Measurements from ENCODE around the gene LTB.

Gene LTB

DNA sequence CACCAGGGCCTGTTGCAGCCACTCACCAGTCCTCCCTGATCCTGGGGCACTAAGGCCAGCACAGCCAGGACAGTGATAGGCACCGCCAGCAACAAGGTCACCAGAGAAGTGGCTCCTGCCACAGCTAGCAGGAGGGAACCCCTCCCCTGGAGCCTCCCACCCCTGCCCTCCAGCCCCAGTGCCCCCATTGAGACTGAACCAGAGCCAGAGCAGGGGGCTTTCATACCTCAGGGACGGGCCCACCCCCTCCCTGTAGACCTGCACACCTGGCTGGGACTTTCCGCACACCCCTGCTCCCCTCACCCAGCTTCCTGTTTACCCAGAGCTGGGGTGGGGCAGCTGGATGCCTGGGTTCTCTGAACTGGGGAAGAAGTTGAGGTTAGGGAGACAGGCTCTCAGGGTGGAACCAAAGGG lies at the start of gene LTB:
TSS of gene LTB (minus strand) at position 195 of the 414 bp plus-strand sequence. CDS start at position 188, 7 bp downstream.
- no peak for DNase-seq (ENCODE audit: low read depth)

GRCh38 chr6:31631681-31632278 lies 49.6 kb upstream of the LTB start:
- DNase-seq (ENCODE audit: low read depth), result no peak

- DNase-seq (ENCODE audit: low read depth), result no peak
These were observed 49.0 kb upstream of the LTB start for GRCh38 chr6:31631209-31631608.

DNA sequence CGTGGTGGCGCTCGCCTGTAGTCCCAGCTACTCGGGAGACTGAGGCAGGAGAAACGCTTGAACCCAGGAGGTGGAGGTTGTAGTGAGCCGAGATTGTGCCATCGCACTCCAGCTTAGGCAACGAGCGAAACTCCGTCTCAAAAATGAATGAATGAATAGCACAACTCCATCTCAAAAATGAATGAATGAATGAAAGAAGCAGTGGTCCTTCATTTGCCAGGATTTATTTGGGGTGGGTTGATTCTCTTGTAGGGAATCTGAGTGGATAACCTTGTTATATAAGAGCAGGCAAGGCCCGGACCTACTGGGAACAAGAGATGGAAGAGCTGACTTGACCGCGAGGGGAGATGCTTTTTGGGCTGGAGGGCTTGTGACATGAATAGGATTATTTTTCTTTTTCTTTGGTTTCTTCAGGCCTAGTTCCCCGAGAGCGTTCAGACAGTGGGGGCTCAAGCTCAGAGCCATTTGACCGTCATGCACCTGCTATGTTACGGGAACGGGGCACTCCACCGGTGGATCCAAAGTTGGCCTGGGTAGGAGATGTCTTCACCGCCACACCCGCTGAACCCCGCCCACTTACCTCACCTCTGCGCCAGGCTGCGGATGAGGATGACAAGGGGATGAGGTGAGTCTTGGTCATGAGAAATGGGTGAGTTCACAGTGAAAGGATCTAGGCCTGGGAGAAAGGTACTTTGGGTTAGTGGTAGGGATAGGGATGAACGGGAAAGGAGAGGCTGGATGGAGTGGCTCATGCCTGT lies 48.1 kb upstream of the LTB start:
- no peak for DNase-seq (ENCODE audit: low read depth)

DNA sequence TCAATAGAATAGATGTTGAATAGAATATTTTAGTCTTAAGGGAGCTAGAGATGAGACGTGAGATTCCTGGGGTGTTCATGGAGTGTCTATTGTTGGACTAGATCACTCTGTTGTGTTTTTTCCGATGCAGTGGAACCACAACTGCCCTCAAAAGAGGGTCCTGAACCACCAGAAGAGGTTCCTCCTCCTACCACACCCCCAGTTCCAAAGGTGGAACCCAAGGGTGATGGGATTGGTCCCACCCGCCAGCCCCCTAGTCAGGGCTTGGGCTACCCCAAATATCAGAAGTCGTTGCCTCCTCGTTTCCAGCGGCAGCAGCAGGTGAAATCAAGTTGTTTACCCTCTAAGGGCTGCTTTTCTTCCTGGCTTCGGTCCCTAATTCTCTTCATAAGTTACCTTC lies 46.8 kb upstream of the LTB start:
- DNase-seq (ENCODE audit: low read depth), result no peak

DNA sequence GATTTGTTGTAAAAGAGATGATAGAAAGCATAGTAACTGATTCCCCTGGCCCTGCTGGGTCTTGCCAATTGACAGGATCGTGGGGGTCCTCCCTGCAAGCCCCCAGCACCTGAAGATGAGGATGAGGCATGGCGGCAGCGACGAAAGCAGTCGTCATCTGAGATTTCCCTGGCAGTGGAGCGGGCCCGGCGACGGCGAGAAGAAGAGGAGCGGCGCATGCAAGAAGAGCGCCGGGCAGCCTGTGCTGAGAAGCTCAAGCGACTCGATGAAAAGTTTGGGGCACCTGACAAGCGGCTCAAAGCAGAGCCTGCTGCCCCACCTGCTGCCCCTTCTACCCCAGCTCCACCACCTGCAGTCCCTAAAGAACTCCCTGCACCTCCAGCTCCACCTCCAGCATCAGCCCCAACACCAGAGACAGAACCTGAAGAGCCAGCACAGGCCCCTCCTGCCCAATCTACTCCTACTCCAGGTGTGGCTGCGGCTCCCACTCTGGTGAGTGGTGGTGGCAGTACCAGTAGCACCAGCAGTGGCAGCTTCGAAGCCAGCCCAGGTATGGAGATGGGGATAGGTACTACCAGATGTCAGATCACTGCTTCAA lies 45.6 kb upstream of the LTB start:
- DNase-seq (ENCODE audit: low read depth), result no peak

GRCh38 chr6:31626952-31627351 lies 44.7 kb upstream of the LTB start:
- DNase-seq (ENCODE audit: low read depth), result no peak

DNA sequence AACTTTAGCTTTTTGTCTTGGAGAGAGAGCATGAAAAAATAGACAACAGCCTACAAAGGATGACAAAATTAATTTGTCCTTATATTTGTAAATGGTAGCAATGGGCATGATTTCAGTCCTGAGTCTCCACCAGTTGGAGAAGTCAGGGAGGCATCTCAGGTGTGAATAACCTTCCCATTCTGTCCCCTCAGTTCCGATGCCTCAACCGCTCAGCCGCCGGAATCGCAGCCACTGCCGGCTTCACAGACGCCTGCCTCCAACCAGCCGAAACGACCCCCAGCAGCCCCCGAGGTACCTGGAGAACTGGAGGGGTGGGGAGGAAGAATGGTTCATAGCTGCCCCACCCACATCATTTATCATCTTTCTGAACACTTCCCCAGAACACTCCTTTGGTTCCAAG lies 41.8 kb upstream of the LTB start:
- DNase-seq (ENCODE audit: low read depth), result no peak

- no peak for DNase-seq (ENCODE audit: low read depth)
These were observed 40.5 kb upstream of the LTB start for GRCh38 chr6:31622684-31623091.

- DNase-seq (ENCODE audit: low read depth), result no peak
These were observed 39.8 kb upstream of the LTB start for GRCh38 chr6:31621991-31622390.

GRCh38 chr6:31621320-31621939 lies 39.2 kb upstream of the LTB start:
- DNase-seq (ENCODE audit: low read depth), result no peak

GRCh38 chr6:31620586-31621319 lies 38.5 kb upstream of the LTB start, which contains the start of gene PRRC2A:
Gene PRRC2A, plus strand, starts transcription at chr6:31620715. Its CDS starts 2,075 bp downstream, at chr6:31622790.
- DNase-seq (ENCODE audit: low read depth), result peak; percentile 41

DNA sequence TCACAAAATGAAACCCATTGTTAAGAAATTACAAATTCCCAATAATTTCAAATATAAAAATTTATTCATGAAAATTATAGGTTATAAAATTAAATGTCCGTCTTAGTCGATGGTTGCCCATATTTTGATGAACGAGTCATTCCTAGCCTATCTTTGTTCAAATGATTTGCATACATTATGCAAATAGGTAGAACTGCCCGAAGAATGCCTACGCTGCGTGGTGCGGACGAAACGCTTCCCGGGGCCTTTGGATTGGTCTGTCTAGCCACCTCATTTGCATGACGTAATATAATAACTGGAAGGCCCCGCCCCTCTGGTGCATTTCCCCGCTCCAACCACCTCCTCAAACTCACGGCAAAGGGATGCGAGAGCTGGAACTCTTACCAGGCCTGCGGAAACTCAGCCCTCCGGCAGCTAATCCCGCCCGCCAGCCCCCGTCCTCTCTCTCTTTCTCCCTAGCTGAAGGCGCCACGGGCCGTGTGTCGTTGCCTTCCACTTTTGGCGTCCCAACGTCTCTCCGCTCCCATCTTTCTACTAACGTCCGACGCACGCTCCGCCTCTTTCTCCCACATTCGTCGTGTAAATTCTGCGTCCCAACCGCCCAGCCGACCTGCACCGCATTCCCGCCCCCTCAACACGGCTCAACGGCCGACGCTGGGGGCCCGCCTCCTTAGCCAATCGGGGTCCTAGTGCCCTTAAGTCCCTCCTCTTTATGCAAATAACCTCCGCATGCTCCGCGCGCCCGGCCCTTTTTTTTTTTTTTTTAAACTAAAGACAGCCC lies 37.8 kb upstream of the LTB start:
- peak; percentile 99 for DNase-seq (ENCODE audit: low read depth)

DNA sequence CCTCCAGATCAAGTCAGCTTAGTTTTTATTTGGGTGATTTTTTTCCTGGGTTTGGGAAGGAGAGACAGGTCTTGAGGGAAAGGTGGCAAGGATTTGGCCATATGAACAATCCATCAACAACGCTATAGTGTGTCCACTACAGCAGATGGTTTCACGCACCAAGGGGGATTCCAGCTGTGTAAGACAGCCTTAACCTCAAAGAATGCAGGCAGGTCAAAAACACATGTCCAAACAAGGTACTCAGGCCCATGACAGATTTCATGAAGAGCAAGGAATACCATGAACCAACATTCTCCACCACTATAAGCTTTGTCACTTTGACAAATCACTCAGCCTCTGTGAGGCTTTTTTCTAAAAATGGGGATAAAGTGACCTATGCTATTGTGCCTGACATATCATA lies 34.8 kb upstream of the LTB start:
- DNase-seq (ENCODE audit: low read depth), result no peak

DNA sequence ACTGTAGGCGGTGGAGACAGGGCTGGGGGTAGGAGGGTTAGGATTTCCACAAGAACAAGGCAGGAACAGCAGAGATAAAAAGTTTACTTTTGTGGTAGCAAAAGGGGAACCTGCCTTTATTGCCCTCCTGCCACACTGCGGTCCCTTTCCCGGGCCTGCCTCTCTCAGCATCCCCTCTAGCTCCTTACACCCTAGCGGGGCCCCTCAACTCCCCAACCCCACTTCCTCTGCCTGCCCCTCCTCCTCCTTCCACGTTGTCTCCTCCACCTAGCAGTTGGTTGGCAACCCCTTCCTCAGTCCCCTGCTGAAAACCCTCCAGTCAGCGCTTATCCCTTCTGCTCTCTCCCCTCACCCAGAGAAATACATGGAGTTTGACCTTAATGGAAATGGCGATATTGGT lies 33.5 kb upstream of the LTB start:
- DNase-seq (ENCODE audit: low read depth), result no peak

DNA sequence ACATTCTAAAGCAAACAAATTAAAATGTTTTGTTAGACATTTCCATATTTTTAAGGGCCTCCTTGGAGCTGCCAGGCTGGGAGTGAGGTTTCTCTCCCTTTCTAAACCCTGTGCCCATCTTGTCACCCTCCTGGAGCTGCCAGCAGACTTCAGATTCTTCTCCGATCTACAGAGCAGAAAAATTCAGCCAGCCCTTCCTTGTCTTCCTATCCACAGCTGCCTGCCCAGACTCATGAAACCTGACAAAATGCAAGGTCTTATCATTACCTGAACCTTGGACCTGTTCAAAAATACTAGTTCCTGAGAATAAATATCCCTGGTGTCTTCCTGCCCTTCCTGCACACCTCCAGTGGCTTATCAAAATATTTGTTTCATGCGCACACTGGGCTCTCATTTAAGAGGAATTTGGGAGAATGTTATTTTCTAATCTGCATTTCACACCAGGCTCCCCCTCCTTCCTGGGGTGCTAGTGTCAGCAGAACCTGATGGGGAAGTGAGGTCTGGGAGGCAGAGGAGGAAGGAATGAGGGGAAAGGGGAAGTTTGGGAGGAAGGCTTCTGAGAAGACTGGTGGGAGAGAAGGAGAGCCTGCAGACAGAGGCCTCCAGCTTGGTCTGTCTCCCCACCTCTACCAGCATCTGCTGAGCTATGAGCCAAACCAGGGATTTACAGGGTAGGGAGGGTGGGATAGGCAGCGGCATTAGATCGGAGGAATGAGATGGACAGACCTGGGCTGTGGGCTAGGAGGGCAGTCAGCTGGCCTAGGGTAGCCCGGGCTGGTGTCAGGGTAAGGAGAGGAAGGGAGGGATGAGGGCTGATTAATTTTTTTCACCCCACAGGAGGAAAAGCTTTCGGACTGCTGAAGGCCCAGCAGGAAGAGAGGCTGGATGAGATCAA lies 32.7 kb upstream of the LTB start, which contains the start of gene AIF1:
TSS of gene AIF1 (plus strand) at position 551 of the 895 bp plus-strand sequence. CDS start at position 647, 96 bp downstream.
- no peak for DNase-seq (ENCODE audit: low read depth)

- DNase-seq (ENCODE audit: low read depth), result no peak
These were observed 31.9 kb upstream of the LTB start for GRCh38 chr6:31614075-31614619.

DNA sequence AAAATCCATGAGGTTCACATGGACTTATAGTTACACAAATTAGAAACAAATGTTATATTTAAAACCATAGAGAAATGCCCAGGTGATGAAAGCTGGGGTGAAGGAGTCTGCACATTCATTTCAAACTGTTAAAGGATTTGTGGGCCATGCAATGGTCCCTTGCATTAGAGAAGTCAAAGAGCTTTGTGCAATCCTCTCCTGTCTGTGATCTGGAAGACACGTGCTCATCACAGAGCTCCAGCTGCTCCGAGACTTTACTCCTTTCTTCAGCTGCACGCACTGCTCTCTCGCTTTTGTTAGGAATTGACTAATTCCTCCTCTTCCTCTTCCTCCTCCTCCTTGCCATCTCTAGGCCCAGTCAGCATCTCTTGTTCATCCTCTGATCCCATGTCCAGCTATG lies 28.7 kb upstream of the LTB start:
- DNase-seq (ENCODE audit: low read depth), result peak; percentile 27

DNA sequence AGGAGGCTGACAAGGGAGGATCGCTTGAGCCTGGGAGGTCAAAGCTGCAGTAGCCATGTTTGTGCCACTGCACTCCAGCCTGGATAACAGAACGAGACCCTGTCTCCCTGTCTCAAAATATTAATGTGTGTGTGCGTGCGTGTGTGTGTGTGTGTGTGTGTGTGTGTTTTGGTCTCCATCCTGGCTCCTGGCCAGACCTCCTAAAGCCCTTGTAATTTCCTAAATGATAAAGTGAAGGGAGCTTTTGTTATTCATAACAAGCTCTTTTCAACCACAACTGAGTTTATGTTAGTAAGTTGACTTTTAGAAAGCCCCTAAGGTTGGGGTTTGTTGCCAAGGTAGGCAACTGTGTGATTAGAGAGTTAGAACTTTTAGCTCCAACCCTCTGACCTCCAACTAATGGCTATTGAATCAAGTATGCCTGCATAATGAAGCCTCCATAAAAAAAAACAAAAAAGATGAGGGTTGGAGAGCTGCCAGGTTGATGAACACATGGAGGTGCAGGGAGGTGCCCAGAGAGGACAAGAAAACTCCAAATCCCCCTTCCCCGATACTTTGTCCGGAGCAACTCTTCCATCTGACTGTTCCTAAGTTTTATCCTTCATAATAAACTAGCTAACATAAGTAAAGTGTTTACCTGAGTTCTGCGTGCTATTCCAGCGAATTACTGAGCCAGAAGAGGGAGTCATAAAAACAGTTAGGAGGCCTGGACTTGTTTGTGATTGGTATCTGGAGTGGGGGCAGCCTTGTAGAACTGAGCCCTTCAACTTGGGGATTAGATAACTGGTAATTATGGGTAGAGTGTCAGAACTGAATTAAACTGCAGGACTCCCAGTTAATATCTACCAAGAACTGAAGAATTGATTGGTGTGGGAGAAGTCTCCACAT lies 27.5 kb upstream of the LTB start:
- no peak for DNase-seq (ENCODE audit: low read depth)

All from fibroblast of the conjunctiva (primary cell).